ENCODE data around the gene SLC12A3. TPM values are rescaled to one million over a fixed set of nuclear protein-coding genes. Genes with fewer than 3 reads are reported as not detected.
A peak's percentile ranks its signal among the peaks of the same experiment; 100 is the strongest.

The SLC12A3 gene
- total RNA-seq, 1 donor from 2014 or later: not detected

- no peak within 1 kb of the TSS for H3K9ac ChIP-seq
- H3K27ac ChIP-seq: no peak within 1 kb of the TSS
- Mint-ChIP-seq H3K9me3 (no peaks in the 10 kb centered on the region), H3K36me3 (no peaks in the 10 kb centered on the region), H3K4me1 (peaks cover 12% of the 10 kb centered on the region), H3K27ac (no peak within 1 kb of the TSS), H3K27me3 (ENCODE audit: insufficient read depth, low read depth) (peaks cover 5% of the 10 kb centered on the region), H3K4me3 (no peak within 1 kb of the TSS)
- H2AFZ ChIP-seq (replicated peaks): no peak within 1 kb of the TSS
- TF ChIP-seq CTCF (IDR thresholded peaks at IDR 0.05) (no peak), EZH2 (IDR thresholded peaks at IDR 0.05) (no peak), EZH2phosphoT487 (IDR thresholded peaks at IDR 0.05) (no peak)
- no peaks in the 10 kb centered on the region for H3K4me1 ChIP-seq
- H3K4me2 ChIP-seq: no peak within 1 kb of the TSS
- H3K27me3 ChIP-seq: no peaks in the 10 kb centered on the region
- DNase-seq (ENCODE audit: low spot score): no peak
- no peaks in the 10 kb centered on the region for H3K9me3 ChIP-seq (ENCODE audit: low read depth)
- no peaks in the 10 kb centered on the region for H3F3A ChIP-seq (ENCODE audit: low read depth)
- H3K36me3 ChIP-seq: no peaks in the 10 kb centered on the region
- no peaks in the 10 kb centered on the region for H4K20me1 ChIP-seq (ENCODE audit: low read depth)
- no peaks in the 10 kb centered on the region for H3K79me2 ChIP-seq (ENCODE audit: low read depth)
- no peak within 1 kb of the TSS for H3K4me3 ChIP-seq
Measured at GRCh38 chr16:56961851-56962281, 96.9 kb downstream of the SLC12A3 start, which contains the start of gene CETP. Gene CETP (plus strand): TSS chr16:56961950. CDS start chr16:56961980, 30 bp downstream.

GRCh38 chr16:56964243-56965148 lies 99.5 kb downstream of the SLC12A3 start:
- Histone ChIP-seq H3K9me3 (ENCODE audit: low read depth) (no peaks in the 10 kb centered on the region), H3K27me3 (no peaks in the 10 kb centered on the region), H3K9ac (no peak overlapping the region), H3F3A (ENCODE audit: low read depth) (no peaks in the 10 kb centered on the region), H3K4me3 (no peak overlapping the region), H3K27ac (no peak overlapping the region), H3K4me1 (no peaks in the 10 kb centered on the region), H2AFZ (replicated peaks) (peak overlapping the region; percentile 96), H3K36me3 (no peaks in the 10 kb centered on the region), H4K20me1 (ENCODE audit: low read depth) (no peaks in the 10 kb centered on the region), H3K4me2 (peak overlapping the region; percentile 39), H3K79me2 (ENCODE audit: low read depth) (no peaks in the 10 kb centered on the region)
- peaks cover 12% of the 10 kb centered on the region for H3K4me1 Mint-ChIP-seq
- H3K27ac Mint-ChIP-seq: no peak overlapping the region
- no peaks in the 10 kb centered on the region for H3K36me3 Mint-ChIP-seq
- peaks cover 6% of the 10 kb centered on the region for H3K27me3 Mint-ChIP-seq (ENCODE audit: insufficient read depth, low read depth)
- H3K4me3 Mint-ChIP-seq: no peak overlapping the region
- H3K9me3 Mint-ChIP-seq: no peaks in the 10 kb centered on the region
- peak; percentile 96 for DNase-seq (ENCODE audit: low spot score)
- TF ChIP-seq EZH2 (IDR thresholded peaks at IDR 0.05): no peak
- TF ChIP-seq CTCF (IDR thresholded peaks at IDR 0.05): peak; percentile 98
- TF ChIP-seq EZH2phosphoT487 (IDR thresholded peaks at IDR 0.05): no peak

MicroRNA genes within 50 kb of the gene (microRNA counts, 767-probe panel; counts per million panel counts)
- microRNA hsa-miR-138-5p: 460 counts per million, percentile 90 among the panel's probes with 10 or more counts

Small RNA genes lying within 50 kb of the gene (microRNA-seq; reads per million reads assigned to microRNA genes)
- 4.4 reads per million, percentile 21 among the genes with 10 or more reads in this experiment for gene MIR138-2
- gene MIR6863: not detected

Small RNA genes lying within 50 kb of the gene (small RNA-seq; reads per million reads assigned to genes)
- gene MIR138-2: not detected

Other genes with a start within 250 kb of the SLC12A3 start
- gene MT1E, start 239.4 kb upstream of the SLC12A3 start, total RNA-seq (ENCODE audit: low replicate concordance): 1.9 and 2.4 TPM in 2 replicates
- gene MT1M, start 232.5 kb upstream of the SLC12A3 start, total RNA-seq (ENCODE audit: low replicate concordance): not detected in 2 replicates
- not detected in 2 replicates for gene MT1A, start 226.5 kb upstream of the SLC12A3 start, total RNA-seq (ENCODE audit: low replicate concordance)
- gene MT1B, start 213.3 kb upstream of the SLC12A3 start, total RNA-seq (ENCODE audit: low replicate concordance): not detected in 2 replicates
- gene MT1F, start 207.2 kb upstream of the SLC12A3 start, total RNA-seq (ENCODE audit: low replicate concordance): 1.1 TPM in 1 of 2 replicates, not detected in the other
- gene MT1G, start 197.1 kb upstream of the SLC12A3 start, total RNA-seq (ENCODE audit: low replicate concordance): 2.6 TPM in 1 of 2 replicates, not detected in the other
- gene MT1H, start 195.4 kb upstream of the SLC12A3 start, total RNA-seq (ENCODE audit: low replicate concordance): not detected in 2 replicates
- 4.4 TPM in 1 of 2 replicates, not detected in the other for gene MT1X, start 182.7 kb upstream of the SLC12A3 start, total RNA-seq (ENCODE audit: low replicate concordance)
- 116 and 128 TPM in 2 replicates for gene NUP93, start 135.1 kb upstream of the SLC12A3 start, total RNA-seq (ENCODE audit: low replicate concordance)
- gene HERPUD1, start 66.9 kb downstream of the SLC12A3 start, total RNA-seq (ENCODE audit: low replicate concordance): 16.1 and 18.1 TPM in 2 replicates
- 0.28 TPM in 1 of 2 replicates, not detected in the other for gene CETP, start 96.7 kb downstream of the SLC12A3 start, total RNA-seq (ENCODE audit: low replicate concordance)
- not detected in 2 replicates for gene NLRC5, start 124.3 kb downstream of the SLC12A3 start, total RNA-seq (ENCODE audit: low replicate concordance)
- 19.8 and 26.9 TPM in 2 replicates for gene CPNE2, start 227.4 kb downstream of the SLC12A3 start, total RNA-seq (ENCODE audit: low replicate concordance)